Heart left ventricle (tissue), 13 donors: ENCODE results near the gene GLDC.

ENCODE experiments used
- POLR2A ChIP-seq, 2 donors: fragments of 450-650 bp; IDR thresholded peaks; one replicate each; pipeline ENCODE4 v1.6.1; 2017; ENCODE audit warnings: antibody characterized with exemption in 2 of 2, mild to moderate bottlenecking in 2 of 2, moderate library complexity in 2 of 2
- TF ChIP-seq, protein P1 (sequence below), 12 donors: fragments of 200-600 bp; sonication (generic) in 4 of 12; IDR thresholded peaks; one replicate each; pipeline versions ENCODE4 v1.5.0 to v1.8.0; 2018 to 2022; ENCODE audit warnings: antibody characterized with exemption in 12 of 12, mild to moderate bottlenecking in 5 of 12
- donor health status: ischemic (EF 13 %, LVEDD 7.1; RV severe dilation, severe dysfunction).
- donor health status: DM: no; HTN: yes; CAD: no.
- donor health status: DM: no; HTN: no; CAD: no.
- donor health status: ischemic (EF 25% LVEDD 6.9; RV normal size, moderate dysfunction).
- donor health status: ischemic (EF 25% LVEDD 5.7; RV mildly dilated, moderate dysfunction).
- donor health status: ischemic (EF 35%, LVEDD 5.7; RV mildly dilated, moderate dysfunction).
- donor health status: nonischemic (EF 11% LVEDD 7.7; RV severe dilation, severe dysfunction).
- donor health status: DM: yes; HTN: yes; CAD: no.
- donor health status: PGD.
- donor health status: ischemic (EF 29% LVEDD 5.4; RV normal size, mild dysfunction).
- donor health status: nonischemic (EF 23%, LVEDD 6.1; RV moderate dilation, normal function).

DNA sequence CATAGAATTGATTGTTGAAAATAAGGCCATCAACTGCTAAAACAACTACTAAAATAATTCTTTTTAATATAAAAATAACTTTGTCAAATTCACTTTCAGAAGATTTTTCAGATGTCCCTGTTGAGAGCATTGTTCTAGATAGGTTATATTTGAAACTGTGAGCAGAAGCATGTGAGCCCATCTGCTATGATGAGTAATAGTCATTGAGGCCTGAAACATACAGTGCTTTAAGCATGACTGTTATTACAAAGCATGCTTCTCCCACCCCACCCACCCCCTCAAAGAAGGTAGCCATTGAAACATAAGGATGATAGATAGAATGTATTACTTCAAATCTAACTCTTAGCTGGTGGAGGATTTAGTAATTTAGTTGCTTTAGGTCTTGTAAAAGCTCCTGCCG, 146.5 kb downstream of the GLDC start:
- TF ChIP-seq, protein P1, sequence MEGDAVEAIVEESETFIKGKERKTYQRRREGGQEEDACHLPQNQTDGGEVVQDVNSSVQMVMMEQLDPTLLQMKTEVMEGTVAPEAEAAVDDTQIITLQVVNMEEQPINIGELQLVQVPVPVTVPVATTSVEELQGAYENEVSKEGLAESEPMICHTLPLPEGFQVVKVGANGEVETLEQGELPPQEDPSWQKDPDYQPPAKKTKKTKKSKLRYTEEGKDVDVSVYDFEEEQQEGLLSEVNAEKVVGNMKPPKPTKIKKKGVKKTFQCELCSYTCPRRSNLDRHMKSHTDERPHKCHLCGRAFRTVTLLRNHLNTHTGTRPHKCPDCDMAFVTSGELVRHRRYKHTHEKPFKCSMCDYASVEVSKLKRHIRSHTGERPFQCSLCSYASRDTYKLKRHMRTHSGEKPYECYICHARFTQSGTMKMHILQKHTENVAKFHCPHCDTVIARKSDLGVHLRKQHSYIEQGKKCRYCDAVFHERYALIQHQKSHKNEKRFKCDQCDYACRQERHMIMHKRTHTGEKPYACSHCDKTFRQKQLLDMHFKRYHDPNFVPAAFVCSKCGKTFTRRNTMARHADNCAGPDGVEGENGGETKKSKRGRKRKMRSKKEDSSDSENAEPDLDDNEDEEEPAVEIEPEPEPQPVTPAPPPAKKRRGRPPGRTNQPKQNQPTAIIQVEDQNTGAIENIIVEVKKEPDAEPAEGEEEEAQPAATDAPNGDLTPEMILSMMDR (IDR thresholded peaks at IDR 0.05): no peak
- TF ChIP-seq POLR2A (IDR thresholded peaks at IDR 0.05): no peak
